Peyer's patch (tissue), 4 donors: ENCODE results near the gene FARS2.

Experiments used
- CTCF ChIP-seq, 6 experiments: fragments of 450-650 bp in 4 of 6; fragments of 200-600 bp in 2 of 6; sonication (generic) in 1 of 6; IDR thresholded peaks; one replicate each; pipeline ENCODE4 v1.5.1; 2017 to 2019; ENCODE audit warnings: antibody characterized with exemption in 6 of 6, mild to moderate bottlenecking in 3 of 6, moderate library complexity in 1 of 6
- POLR2A ChIP-seq, 2 donors: fragments of 450-650 bp; IDR thresholded peaks; one replicate each; pipeline ENCODE4 v1.5.1; 2017; ENCODE audit warnings: antibody characterized with exemption in 2 of 2, mild to moderate bottlenecking in 2 of 2, moderate library complexity in 2 of 2

DNA sequence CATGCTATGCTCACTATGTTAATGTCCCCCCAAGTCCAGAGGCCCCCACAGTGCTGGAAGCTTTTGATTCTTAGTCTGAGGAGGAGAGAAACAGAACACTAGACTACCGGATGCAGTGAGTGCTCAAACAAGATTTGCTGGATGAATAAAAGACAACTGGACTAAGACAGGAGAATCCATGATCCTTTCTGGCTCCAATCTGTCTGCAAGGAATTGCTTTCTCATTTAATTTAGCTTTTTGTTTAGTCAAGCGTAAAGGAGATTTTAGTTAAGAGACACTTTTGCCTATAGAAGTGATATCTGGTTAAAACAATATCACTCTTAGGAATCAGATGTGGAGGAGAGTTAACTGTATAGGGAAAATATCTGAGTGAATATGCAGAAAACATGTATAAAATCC is 14.1 kb upstream of the FARS2 start:
- no peak for TF ChIP-seq CTCF (IDR thresholded peaks at IDR 0.05)
- TF ChIP-seq POLR2A (IDR thresholded peaks at IDR 0.05) = no peak
